Heart left ventricle (tissue), 16 donors: ENCODE measurements around the gene VWDE. TPM values are rescaled to one million over a fixed set of nuclear protein-coding genes. Genes with fewer than 3 reads are reported as not detected.

Experiments
- ATAC-seq, 4 donors: fragments of 200-7000 bp; cut with Tn5 transposase; one replicate each; pipeline ENCODE4 v1.9.1; 2020 to 2022; ENCODE audit warnings: moderate library complexity in 4 of 4, mild to moderate bottlenecking in 3 of 4, moderate number of reproducible peaks in 1 of 4
- DNase-seq, 5 donors: peaks; one replicate each; pipeline ENCODE4 v3.0.0-alpha.2; 2020
- H3K27ac ChIP-seq, 12 donors: fragments of 200-600 bp; sonication (generic) in 4 of 12; one replicate each; pipeline versions ENCODE4 v1.5.0 to v1.8.0; 2016 to 2022; ENCODE audit warnings: mild to moderate bottlenecking in 2 of 12
- H3K27me3 ChIP-seq, 9 donors: fragments of 200-600 bp; sonication (generic) in 2 of 9; one replicate each; pipeline versions ENCODE4 v1.5.1 to v1.8.0; 2016 to 2022; ENCODE audit warnings: mild to moderate bottlenecking in 3 of 9
- H3K36me3 ChIP-seq, 9 donors: fragments of 200-600 bp; sonication (generic) in 2 of 9; one replicate each; pipeline versions ENCODE4 v1.5.0 to v1.8.0; 2018 to 2022; ENCODE audit warnings: mild to moderate bottlenecking in 2 of 9
- H3K4me1 ChIP-seq, 12 donors: fragments of 200-600 bp; sonication (generic) in 4 of 12; one replicate each; pipeline versions ENCODE4 v1.5.0 to v1.8.0; 2016 to 2022; ENCODE audit warnings: mild to moderate bottlenecking in 3 of 12
- H3K4me3 ChIP-seq, 12 donors: fragments of 200-600 bp; sonication (generic) in 4 of 12; one replicate each; pipeline versions ENCODE4 v1.5.0 to v1.8.0; 2017 to 2022; ENCODE audit warnings: mild to moderate bottlenecking in 9 of 12, moderate library complexity in 4 of 12
- H3K9me3 ChIP-seq, 12 donors: fragments of 200-600 bp; sonication (generic) in 4 of 12; one replicate each; pipeline versions ENCODE4 v1.5.0 to v1.8.0; 2016 to 2022; ENCODE audit warnings: mild to moderate bottlenecking in 1 of 12
- CTCF ChIP-seq, 12 donors: fragments of 200-600 bp; sonication (generic) in 4 of 12; IDR thresholded peaks; one replicate each; pipeline versions ENCODE4 v1.5.0 to v1.8.0; 2018 to 2022; ENCODE audit warnings: antibody characterized with exemption in 12 of 12, mild to moderate bottlenecking in 5 of 12
- POLR2A ChIP-seq, 2 donors: fragments of 450-650 bp; IDR thresholded peaks; one replicate each; pipeline ENCODE4 v1.6.1; 2017; ENCODE audit warnings: antibody characterized with exemption in 2 of 2, mild to moderate bottlenecking in 2 of 2, moderate library complexity in 2 of 2
- WGBS, 4 donors: extraction: QIAGEN DNeasy Blood & Tissue Kit in 2 of 4; methylation state at CpG; one replicate each; pipeline versions ENCODE4 v1.1.5 to v1.1.7; 2013 to 2018; 5-methylcytosine and 5-hydroxymethylcytosine counted together
- intact Hi-C, 10 donors: fragments of 100-400 bp; cut with DNase I; formaldehyde crosslinking; loops; one replicate each; pipeline versions ENCODE4 v1.11.1 to v1.14.2; 2022
- polyA plus RNA-seq, 2 donors: library from polyadenylated mRNA; stranded (reverse); fragments of 200-250 nt; gene quantifications; one replicate each; pipeline ENCODE4 v1.2.3, GENCODE V29; 2013
- total RNA-seq, 9 donors: library from RNA; depleted of rRNA in 2 of 9; stranded (reverse); fragments of >200 nt in 2 of 9; fragmentation: NEBNext Ultra II Directional in 3 of 9; extraction: Animal tissue kit (Norgen Biotek cat#: 25700) in 3 of 9; gene quantifications; one replicate each; pipeline versions ENCODE4 v1.1.0 to v1.2.4, GENCODE V29; 2016 to 2023
- donor health status: ischemic (EF 13 %, LVEDD 7.1; RV severe dilation, severe dysfunction).
- donor health status: healthy with polysubstance abuse.
- donor health status: DM: no; HTN: yes; CAD: no.
- donor health status: DM: no; HTN: no; CAD: no.
- donor health status: ischemic (EF 25% LVEDD 6.9; RV normal size, moderate dysfunction).
- donor health status: ischemic (EF 25% LVEDD 5.7; RV mildly dilated, moderate dysfunction).
- donor health status: healthy.
- donor health status: DM: yes; HTN: yes; CAD: no.
- donor health status: ischemic (EF 35%, LVEDD 5.7; RV mildly dilated, moderate dysfunction).
- donor health status: nonischemic (EF 11% LVEDD 7.7; RV severe dilation, severe dysfunction).
- donor health status: DM: yes; HTN: yes; CAD: no.
- donor health status: PGD.
- donor health status: ischemic (EF 29% LVEDD 5.4; RV normal size, mild dysfunction).
- donor health status: nonischemic (EF 23%, LVEDD 6.1; RV moderate dilation, normal function).

VWDE gene
- total and polyA plus RNA-seq, 11 donors = 0.07 to 0.58 (median 0.27) TPM; not detected in 8

DNA sequence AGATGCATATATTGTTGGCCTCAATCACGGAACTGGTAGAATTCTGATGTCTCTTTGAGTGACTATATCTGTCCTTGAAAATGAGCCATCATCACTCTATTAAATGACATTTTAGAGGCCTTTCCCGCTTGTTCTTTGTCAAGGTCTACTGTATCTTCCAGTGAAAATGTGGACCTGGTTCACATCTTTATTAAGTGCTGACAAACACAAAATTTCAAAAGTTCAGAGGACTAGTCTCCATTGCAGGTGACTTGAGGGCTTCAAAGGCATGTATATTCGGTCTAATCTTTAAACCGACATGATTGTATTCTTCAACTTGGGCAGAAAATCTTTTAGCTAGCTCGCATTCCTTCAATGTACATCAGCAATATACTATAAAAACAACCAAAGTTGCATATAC, 36.6 kb upstream of the VWDE start:
- 85 to 89% (median 86%) methylated on average over 5 of the region's 5 CpGs for WGBS, 4 donors
- no peaks in the 10 kb centered on the region for H3K36me3 ChIP-seq
- TF ChIP-seq CTCF (IDR thresholded peaks at IDR 0.05) (no peak), POLR2A (IDR thresholded peaks at IDR 0.05) (no peak)
- H3K27ac ChIP-seq = no peak overlapping the region
- no peaks in the 10 kb centered on the region for H3K9me3 ChIP-seq
- DNase-seq (no peak), ATAC-seq (no peak)
- no peak overlapping the region for H3K4me3 ChIP-seq
- H3K27me3 ChIP-seq = no peaks in the 10 kb centered on the region
- no peaks in the 10 kb centered on the region for H3K4me1 ChIP-seq
- intact Hi-C loops = loop anchor here in 1 of 10 donors (10.0 kb wide), 1 partner anchor 55 kb away; no protein-coding TSS in a partner anchor

- intact Hi-C loops = loop anchor here in 4 of 10 donors (5.0 to 10.0 kb wide), 3 partner anchors 48 to 58 kb away; no protein-coding TSS in a partner anchor
- no peak for DNase-seq
- TF ChIP-seq POLR2A (IDR thresholded peaks at IDR 0.05) = no peak
- H3K9me3 ChIP-seq = no peaks in the 10 kb centered on the region
- WGBS, 4 donors = 46 to 50% (median 46%) methylated on average over 7 of the region's 7 CpGs
- no peak for ATAC-seq
- H3K27me3 ChIP-seq = peaks cover 0 to 3% (median 0%) of the 10 kb centered on the region in 9 donors
- H3K36me3 ChIP-seq = no peaks in the 10 kb centered on the region
- no peak overlapping the region for H3K27ac ChIP-seq
- H3K4me1 ChIP-seq = no peaks in the 10 kb centered on the region
- no peak overlapping the region for H3K4me3 ChIP-seq
Measured at GRCh38 chr7:12436896-12437535, 33.4 kb upstream of the VWDE start.

DNA sequence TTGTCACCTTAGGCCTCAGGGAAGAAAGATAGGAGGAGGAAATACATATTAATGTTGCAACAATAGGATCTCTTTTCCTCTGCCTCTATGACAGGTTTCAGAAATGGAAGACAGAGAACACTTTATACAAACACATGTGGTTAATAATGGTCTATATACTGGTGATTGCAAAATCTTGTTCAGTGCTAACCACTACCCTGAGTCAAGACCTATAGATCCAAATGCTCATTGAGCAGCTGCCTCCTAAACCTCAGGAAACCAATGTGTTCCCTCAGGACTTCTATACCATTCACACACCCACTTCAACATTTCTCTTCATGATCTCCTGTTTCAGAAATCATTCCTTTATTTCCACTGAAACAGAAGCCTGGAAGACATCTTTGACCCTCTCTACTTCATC, 32.5 kb upstream of the VWDE start:
- intact Hi-C loops = loop anchor here in 4 of 10 donors (5.0 to 10.0 kb wide), 3 partner anchors 49 to 59 kb away; no protein-coding TSS in a partner anchor
- H3K4me3 ChIP-seq = no peak overlapping the region
- DNase-seq (no peak), ATAC-seq (no peak)
- TF ChIP-seq POLR2A (IDR thresholded peaks at IDR 0.05) = no peak
- TF ChIP-seq CTCF (IDR thresholded peaks at IDR 0.05) = no peak
- H3K9me3 ChIP-seq = no peaks in the 10 kb centered on the region
- no peak overlapping the region for H3K27ac ChIP-seq
- no peaks in the 10 kb centered on the region for H3K36me3 ChIP-seq
- peaks cover 0 to 3% (median 0%) of the 10 kb centered on the region in 9 donors for H3K27me3 ChIP-seq
- no peaks in the 10 kb centered on the region for H3K4me1 ChIP-seq

DNA sequence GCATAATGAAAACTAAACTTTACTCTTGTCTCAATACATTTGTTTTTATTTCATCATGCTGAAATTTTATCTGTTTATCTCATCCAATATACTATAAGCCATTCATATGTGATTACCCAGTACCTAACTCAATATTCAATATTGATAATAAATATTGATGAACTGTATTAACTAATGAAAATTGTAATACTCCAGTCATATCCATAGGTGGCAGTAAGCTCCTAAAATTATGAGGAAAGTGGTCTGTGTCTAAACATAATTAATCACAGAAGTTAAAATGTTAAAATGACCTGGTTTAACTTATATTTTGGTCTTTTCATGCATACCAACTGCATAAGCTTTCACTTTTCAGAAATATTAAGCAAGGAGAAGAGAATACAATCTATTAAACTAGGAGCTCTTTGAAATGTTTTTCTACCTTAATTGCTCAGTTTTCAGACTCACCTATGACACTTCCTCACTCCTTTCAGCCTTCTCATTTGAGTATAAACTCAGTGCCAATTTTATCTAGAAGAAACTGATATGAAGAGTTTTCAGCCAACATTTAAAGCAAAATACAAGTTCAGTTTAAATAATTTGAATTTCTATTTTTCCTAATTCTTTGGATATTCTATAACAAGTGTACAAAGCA, 30.5 kb upstream of the VWDE start:
- no peak overlapping the region for H3K4me3 ChIP-seq
- H3K27ac ChIP-seq = no peak overlapping the region
- H3K4me1 ChIP-seq = no peaks in the 10 kb centered on the region
- no peaks in the 10 kb centered on the region for H3K9me3 ChIP-seq
- DNase-seq (no peak), ATAC-seq (no peak)
- peaks cover 0 to 3% (median 0%) of the 10 kb centered on the region in 9 donors for H3K27me3 ChIP-seq
- intact Hi-C loops = loop anchor here in 3 of 10 donors (10.0 kb wide), 2 partner anchors 51 to 61 kb away; no protein-coding TSS in a partner anchor
- H3K36me3 ChIP-seq = no peaks in the 10 kb centered on the region
- TF ChIP-seq CTCF (IDR thresholded peaks at IDR 0.05) (peak in 11 of 12 donors; percentile 6 to 42 (median 33)), POLR2A (IDR thresholded peaks at IDR 0.05) (no peak)
